Activated naive CD4-positive, alpha-beta T cell treated with anti-CD3 and anti-CD28 coated beads, Interleukin-2, amount 50 U/mL, for 24 hours (primary cell): ENCODE results near the gene UMPS.
A peak's percentile ranks its signal among the peaks of the same experiment; 100 is the strongest.
"Not testable (repeated sequence)": the region's sequence is repeated elsewhere in the genome, so short reads cannot be mapped to it uniquely, and the experiment has no call there.

ENCODE experiments used
- H3K27ac Mint-ChIP-seq: one replicate; pipeline ENCODE4 v1.8.0; 2021; ENCODE audit warnings: mild to moderate bottlenecking, mixed read lengths
- H3K27me3 Mint-ChIP-seq: one replicate; pipeline ENCODE4 v1.8.0; 2021; ENCODE audit warnings: mixed read lengths
- H3K36me3 Mint-ChIP-seq: one replicate; pipeline ENCODE4 v1.8.0; 2021; ENCODE audit warnings: mixed read lengths
- H3K4me1 Mint-ChIP-seq: one replicate; pipeline ENCODE4 v1.8.0; 2021; ENCODE audit warnings: mixed read lengths
- H3K4me3 Mint-ChIP-seq: one replicate; pipeline ENCODE4 v1.8.0; 2021; ENCODE audit warnings: mild to moderate bottlenecking, mixed read lengths
- H3K9me3 Mint-ChIP-seq: one replicate; pipeline ENCODE4 v1.8.0; 2021; ENCODE audit warnings: mixed read lengths

UMPS gene

GRCh38 chr3:124699686-124700396 is 30.4 kb upstream of the UMPS start:
- no peak overlapping the region for H3K27ac Mint-ChIP-seq
- H3K9me3 Mint-ChIP-seq: no peaks in the 10 kb centered on the region
- peaks cover 13% of the 10 kb centered on the region for H3K27me3 Mint-ChIP-seq
- H3K36me3 Mint-ChIP-seq: no peaks in the 10 kb centered on the region
- no peak overlapping the region for H3K4me3 Mint-ChIP-seq
- no peaks in the 10 kb centered on the region for H3K4me1 Mint-ChIP-seq

GRCh38 chr3:124700880-124701684 is 29.2 kb upstream of the UMPS start:
- peaks cover 2% of the 10 kb centered on the region for H3K36me3 Mint-ChIP-seq
- H3K4me1 Mint-ChIP-seq: no peaks in the 10 kb centered on the region
- H3K27ac Mint-ChIP-seq: no peak overlapping the region
- H3K27me3 Mint-ChIP-seq: peaks cover 16% of the 10 kb centered on the region
- H3K9me3 Mint-ChIP-seq: no peaks in the 10 kb centered on the region
- no peak overlapping the region for H3K4me3 Mint-ChIP-seq

- peaks cover 15% of the 10 kb centered on the region for H3K27me3 Mint-ChIP-seq
- H3K4me3 Mint-ChIP-seq: no peak overlapping the region
Observed at GRCh38 chr3:124701687-124702086, 28.6 kb upstream of the UMPS start.

GRCh38 chr3:124702950-124703349 is 27.3 kb upstream of the UMPS start:
- Mint-ChIP-seq H3K4me3 (no peak overlapping the region), H3K9me3 (no peaks in the 10 kb centered on the region), H3K4me1 (no peaks in the 10 kb centered on the region), H3K27ac (no peak overlapping the region), H3K36me3 (peaks cover 3% of the 10 kb centered on the region), H3K27me3 (peaks cover 14% of the 10 kb centered on the region)

More at GRCh38 chr3:124701687-124702086, 28.6 kb upstream of the UMPS start:
- Mint-ChIP-seq H3K9me3 (no peaks in the 10 kb centered on the region), H3K36me3 (peaks cover 2% of the 10 kb centered on the region), H3K4me1 (no peaks in the 10 kb centered on the region), H3K27ac (no peak overlapping the region)

- H3K4me3 Mint-ChIP-seq: no peak overlapping the region
- peaks cover 5% of the 10 kb centered on the region for H3K36me3 Mint-ChIP-seq
- H3K9me3 Mint-ChIP-seq: no peaks in the 10 kb centered on the region
- H3K4me1 Mint-ChIP-seq: no peaks in the 10 kb centered on the region
- peak overlapping the region; percentile 88 for H3K27ac Mint-ChIP-seq
- peaks cover 28% of the 10 kb centered on the region for H3K27me3 Mint-ChIP-seq
Observed at GRCh38 chr3:124705552-124705951, 24.7 kb upstream of the UMPS start.

- peaks cover 29% of the 10 kb centered on the region for H3K27me3 Mint-ChIP-seq
- H3K4me3 Mint-ChIP-seq, H3K36me3 Mint-ChIP-seq, H3K27ac Mint-ChIP-seq, H3K4me1 Mint-ChIP-seq, H3K9me3 Mint-ChIP-seq: not testable (repeated sequence)
Observed at GRCh38 chr3:124707223-124707622, 23.0 kb upstream of the UMPS start.

GRCh38 chr3:124707656-124708062 is 22.6 kb upstream of the UMPS start:
- H3K27me3 Mint-ChIP-seq: peaks cover 28% of the 10 kb centered on the region
- H3K9me3 Mint-ChIP-seq: no peaks in the 10 kb centered on the region
- no peak overlapping the region for H3K4me3 Mint-ChIP-seq
- H3K36me3 Mint-ChIP-seq: peaks cover 5% of the 10 kb centered on the region
- no peaks in the 10 kb centered on the region for H3K4me1 Mint-ChIP-seq
- no peak overlapping the region for H3K27ac Mint-ChIP-seq

GRCh38 chr3:124714223-124714853 is 15.9 kb upstream of the UMPS start:
- H3K4me1 Mint-ChIP-seq: no peaks in the 10 kb centered on the region
- no peak overlapping the region for H3K27ac Mint-ChIP-seq
- H3K27me3 Mint-ChIP-seq: peaks cover 10% of the 10 kb centered on the region

GRCh38 chr3:124722589-124722988 is 7.7 kb upstream of the UMPS start:
- Mint-ChIP-seq H3K36me3 (no peaks in the 10 kb centered on the region), H3K27me3 (peaks cover 30% of the 10 kb centered on the region), H3K4me3 (no peak overlapping the region), H3K27ac (no peak overlapping the region), H3K9me3 (no peaks in the 10 kb centered on the region), H3K4me1 (no peaks in the 10 kb centered on the region)

More at GRCh38 chr3:124714223-124714853, 15.9 kb upstream of the UMPS start:
- Mint-ChIP-seq H3K9me3 (no peaks in the 10 kb centered on the region), H3K36me3 (no peaks in the 10 kb centered on the region), H3K4me3 (no peak overlapping the region)

- peaks cover 5% of the 10 kb centered on the region for H3K36me3 Mint-ChIP-seq
- no peaks in the 10 kb centered on the region for H3K9me3 Mint-ChIP-seq
- H3K4me1 Mint-ChIP-seq: peaks cover 34% of the 10 kb centered on the region
- H3K4me3 Mint-ChIP-seq: peak overlapping the region; percentile 100
- H3K27ac Mint-ChIP-seq: peak overlapping the region; percentile 100
- peaks cover 5% of the 10 kb centered on the region for H3K27me3 Mint-ChIP-seq
Observed at GRCh38 chr3:124730941-124731297, 667 bp downstream of the UMPS start.

- H3K9me3 Mint-ChIP-seq: no peaks in the 10 kb centered on the region
- H3K4me3 Mint-ChIP-seq: peak overlapping the region; percentile 100
- peaks cover 34% of the 10 kb centered on the region for H3K4me1 Mint-ChIP-seq
- H3K27ac Mint-ChIP-seq: peak overlapping the region; percentile 72
- H3K36me3 Mint-ChIP-seq: peaks cover 5% of the 10 kb centered on the region
- H3K27me3 Mint-ChIP-seq: peaks cover 2% of the 10 kb centered on the region
Observed at GRCh38 chr3:124731760-124732159, 1.5 kb downstream of the UMPS start.

GRCh38 chr3:124741027-124741426 is 10.8 kb downstream of the UMPS start:
- no peaks in the 10 kb centered on the region for H3K9me3 Mint-ChIP-seq
- peaks cover 10% of the 10 kb centered on the region for H3K36me3 Mint-ChIP-seq
- peak overlapping the region; percentile 36 for H3K27ac Mint-ChIP-seq
- no peak overlapping the region for H3K4me3 Mint-ChIP-seq
- H3K27me3 Mint-ChIP-seq: no peaks in the 10 kb centered on the region
- peaks cover 19% of the 10 kb centered on the region for H3K4me1 Mint-ChIP-seq

GRCh38 chr3:124745756-124746155 is 15.5 kb downstream of the UMPS start:
- H3K36me3 Mint-ChIP-seq: peaks cover 4% of the 10 kb centered on the region
- H3K9me3 Mint-ChIP-seq: no peaks in the 10 kb centered on the region
- no peaks in the 10 kb centered on the region for H3K27me3 Mint-ChIP-seq
- H3K27ac Mint-ChIP-seq: no peak overlapping the region
- H3K4me3 Mint-ChIP-seq: no peak overlapping the region
- no peaks in the 10 kb centered on the region for H3K4me1 Mint-ChIP-seq

GRCh38 chr3:124747111-124747981 is 17.1 kb downstream of the UMPS start:
- peaks cover 4% of the 10 kb centered on the region for H3K36me3 Mint-ChIP-seq
- H3K27ac Mint-ChIP-seq: no peak overlapping the region
- H3K9me3 Mint-ChIP-seq: no peaks in the 10 kb centered on the region
- no peak overlapping the region for H3K4me3 Mint-ChIP-seq
- H3K4me1 Mint-ChIP-seq: no peaks in the 10 kb centered on the region
- no peaks in the 10 kb centered on the region for H3K27me3 Mint-ChIP-seq

- peaks cover 3% of the 10 kb centered on the region for H3K36me3 Mint-ChIP-seq
- peak overlapping the region; percentile 23 for H3K27ac Mint-ChIP-seq
Observed at GRCh38 chr3:124748560-124749198, 18.4 kb downstream of the UMPS start.

More at GRCh38 chr3:124748560-124749198, 18.4 kb downstream of the UMPS start:
- Mint-ChIP-seq H3K27me3 (no peaks in the 10 kb centered on the region), H3K4me1 (no peaks in the 10 kb centered on the region), H3K9me3 (no peaks in the 10 kb centered on the region), H3K4me3 (no peak overlapping the region)
